Stimulated activated CD4-positive, alpha-beta T cell treated with anti-CD3 and anti-CD28 coated beads, Interleukin-15, amount 100 ng/mL, for 24 hours (primary cell): ENCODE data around the gene KANK2.

ENCODE experiments used
- DNase-seq: peaks from one replicate; pipeline ENCODE4 v3.0.0-alpha.2; 2020

KANK2 gene

DNA sequence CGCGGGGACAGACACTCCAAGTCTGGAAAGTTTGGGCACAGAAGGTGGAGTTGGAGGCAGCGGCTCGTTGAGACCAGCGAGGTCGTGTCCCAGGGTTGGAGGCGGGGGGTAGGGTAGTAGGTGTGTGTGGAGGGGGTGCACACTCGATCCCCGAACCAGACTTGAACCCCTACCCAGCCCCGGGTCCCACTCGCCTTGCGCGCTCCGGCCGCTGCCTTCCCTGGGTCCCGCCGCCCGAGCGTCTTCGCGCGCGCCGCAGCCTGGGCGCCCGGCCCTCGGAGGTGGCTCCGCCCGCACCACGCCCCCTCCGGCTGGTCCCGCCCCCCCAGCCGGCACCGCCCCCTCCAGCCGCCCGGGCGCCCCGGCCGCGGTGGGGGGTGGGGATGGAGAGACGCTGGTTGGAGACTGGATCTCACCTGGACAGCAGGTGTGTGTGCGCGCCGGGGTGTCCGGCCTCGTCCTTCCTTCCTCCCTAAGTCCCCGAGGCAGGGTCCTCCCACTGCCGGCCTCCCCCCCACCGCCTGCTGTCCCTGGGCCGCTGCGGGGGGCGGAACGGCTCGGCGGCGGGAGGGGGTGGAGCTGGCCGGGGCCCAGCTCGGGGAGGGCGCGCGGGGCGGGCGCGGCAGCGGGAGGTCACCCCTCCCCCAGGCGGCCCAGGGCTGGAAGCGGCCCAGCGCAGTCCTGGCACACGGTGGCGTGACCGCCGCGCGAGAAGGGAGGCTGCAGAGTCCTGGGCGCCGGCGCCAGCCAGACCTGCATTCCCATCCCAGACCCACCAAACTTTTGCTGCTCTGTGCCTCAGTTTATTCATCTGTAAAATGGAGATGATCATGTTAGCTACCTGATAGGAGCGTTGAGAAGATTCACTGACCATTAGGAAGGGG lies at the start of gene KANK2:
KANK2 (minus strand) TSS at position 255 of the 884 bp plus-strand sequence. CDS start 3,034 bp downstream, outside the sequence.
- peak; percentile 82 for DNase-seq

DNA sequence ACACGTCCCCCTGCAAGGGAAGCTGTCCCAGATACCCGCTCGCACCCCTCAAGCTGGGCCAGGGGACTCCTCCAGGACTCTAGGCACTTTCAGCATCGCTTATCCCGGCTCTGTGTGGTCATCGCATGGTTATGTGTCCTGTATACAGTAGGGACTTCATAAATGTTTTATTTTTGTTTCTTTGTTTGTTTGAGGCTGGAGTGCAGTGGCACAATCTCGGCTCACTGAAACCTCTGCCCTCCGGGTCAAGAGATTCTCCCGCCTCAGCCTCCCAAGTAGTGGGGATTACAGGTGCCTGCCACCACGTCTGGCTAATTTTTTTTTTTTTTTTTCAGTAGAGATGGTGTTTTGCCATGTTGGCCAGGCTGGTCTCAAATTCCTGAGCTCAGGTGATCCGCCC lies 49.6 kb upstream of the KANK2 start:
- no peak for DNase-seq

DNA sequence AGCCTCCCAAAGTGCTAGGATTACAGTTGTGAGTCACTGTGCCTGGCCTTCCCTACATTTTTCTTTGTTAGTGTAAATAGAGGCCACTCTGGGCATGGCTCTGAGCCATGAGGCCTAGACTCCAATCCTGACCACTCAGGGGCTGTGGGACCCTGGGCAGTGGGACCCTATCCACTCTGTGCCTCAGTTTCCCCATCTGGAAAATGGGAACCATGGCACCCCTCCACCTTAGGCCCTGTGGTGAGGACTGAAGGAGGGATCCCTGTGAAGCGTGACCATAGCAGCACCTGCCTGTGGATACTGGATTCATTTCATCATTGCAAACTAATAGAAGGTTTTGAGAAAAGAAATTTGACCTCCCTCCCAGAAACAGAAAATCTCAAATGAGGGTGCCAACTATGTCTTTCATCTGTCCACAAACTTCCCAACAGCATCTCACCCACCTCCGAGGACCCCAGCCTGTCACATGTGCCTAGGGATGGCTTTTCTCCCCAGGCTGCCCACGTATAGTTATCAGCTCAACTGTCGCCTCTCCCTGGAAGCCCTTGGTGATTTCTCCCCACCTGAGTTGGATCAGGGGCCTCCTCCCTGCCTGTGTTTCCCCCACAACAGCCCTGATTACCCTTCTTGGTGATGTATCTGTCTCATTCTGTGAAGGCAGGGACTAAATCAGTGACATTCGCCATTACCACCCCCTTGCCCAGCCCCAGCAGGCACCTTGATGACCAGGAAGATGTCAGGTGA lies 47.7 kb upstream of the KANK2 start:
- no peak for DNase-seq

DNA sequence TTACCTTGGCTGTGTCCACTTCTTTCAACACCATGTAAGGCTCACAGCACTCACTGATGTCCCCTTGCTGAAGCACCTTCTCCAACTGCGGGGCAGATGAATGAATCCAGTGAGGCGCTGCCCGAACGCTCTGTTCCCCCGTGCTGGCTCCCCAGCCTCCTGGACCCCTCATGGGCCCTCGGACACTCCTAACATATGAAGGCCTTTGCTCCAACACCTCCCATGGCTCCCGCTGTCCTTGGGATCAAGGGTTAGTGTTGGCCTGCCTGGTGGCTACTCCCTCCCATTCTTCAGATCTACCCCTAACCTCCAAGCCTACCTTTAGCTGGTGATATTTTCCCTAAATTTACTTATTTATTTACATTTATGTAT lies 46.4 kb upstream of the KANK2 start:
- no peak for DNase-seq

DNA sequence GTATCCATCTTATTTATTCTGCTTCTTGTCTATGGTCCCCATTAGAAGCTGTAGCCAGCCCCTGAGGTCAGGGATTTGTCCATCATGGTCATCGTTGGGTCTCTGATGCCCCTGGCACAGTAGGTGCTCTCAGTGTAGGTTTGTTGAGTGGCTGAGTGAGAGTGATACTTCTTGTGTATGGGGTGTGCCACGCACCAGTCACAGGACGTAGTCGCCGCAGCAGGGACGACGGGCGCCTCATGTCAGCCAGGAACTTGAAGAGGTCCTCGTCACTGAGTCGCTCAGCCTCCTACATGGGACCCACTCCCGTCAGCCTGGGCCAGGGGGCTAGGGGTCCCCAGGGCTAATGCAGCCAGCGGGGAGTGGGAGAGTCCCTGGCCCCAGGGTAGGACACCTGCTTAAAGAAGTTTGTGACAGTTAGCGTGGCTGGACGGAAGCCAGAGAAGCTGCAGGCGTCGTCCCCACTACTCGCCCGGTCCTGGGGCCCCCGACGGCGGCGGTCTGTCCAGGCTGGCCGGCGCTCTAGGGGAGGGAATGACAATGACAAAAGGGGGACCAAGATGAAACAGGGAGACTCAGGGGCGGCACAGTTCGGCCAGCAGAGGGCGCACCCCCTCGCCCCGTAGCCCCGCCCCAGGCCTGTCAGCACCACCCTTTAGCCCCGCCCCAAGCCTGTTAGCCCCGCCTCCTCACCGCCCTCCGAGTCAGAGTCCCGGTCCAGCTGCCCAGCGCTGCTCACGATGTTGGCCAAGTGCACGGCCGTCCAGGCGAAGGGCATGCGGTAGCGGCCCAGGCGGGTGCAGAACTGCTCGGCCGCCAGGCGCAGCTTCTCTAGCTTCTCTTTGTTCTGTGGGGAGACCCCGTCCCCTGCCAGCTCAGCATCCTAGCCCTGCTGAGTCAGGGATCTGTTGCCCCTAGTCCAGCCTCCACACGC lies 45.8 kb upstream of the KANK2 start:
- peak; percentile 94 for DNase-seq

DNA sequence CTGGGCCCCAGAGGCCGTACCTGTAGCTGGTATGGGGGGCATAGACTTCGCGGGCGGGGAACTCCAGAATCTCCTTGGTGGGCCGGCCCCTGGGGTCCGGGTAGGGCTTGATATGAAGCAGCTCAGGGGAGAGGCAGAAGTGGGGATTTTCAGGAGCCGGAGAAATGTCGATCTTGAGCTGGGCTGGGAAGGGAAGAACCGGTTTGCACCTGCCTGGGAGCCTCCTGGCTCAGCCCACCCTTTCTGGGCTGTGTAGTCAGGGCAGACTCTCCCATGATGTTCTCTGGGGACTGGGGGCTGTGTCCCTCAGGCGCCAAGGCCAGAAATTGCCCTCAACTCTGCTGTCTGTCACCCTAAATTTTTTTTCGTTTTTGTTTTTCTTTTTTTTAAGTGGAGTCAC lies 44.7 kb upstream of the KANK2 start:
- DNase-seq, result no peak

DNA sequence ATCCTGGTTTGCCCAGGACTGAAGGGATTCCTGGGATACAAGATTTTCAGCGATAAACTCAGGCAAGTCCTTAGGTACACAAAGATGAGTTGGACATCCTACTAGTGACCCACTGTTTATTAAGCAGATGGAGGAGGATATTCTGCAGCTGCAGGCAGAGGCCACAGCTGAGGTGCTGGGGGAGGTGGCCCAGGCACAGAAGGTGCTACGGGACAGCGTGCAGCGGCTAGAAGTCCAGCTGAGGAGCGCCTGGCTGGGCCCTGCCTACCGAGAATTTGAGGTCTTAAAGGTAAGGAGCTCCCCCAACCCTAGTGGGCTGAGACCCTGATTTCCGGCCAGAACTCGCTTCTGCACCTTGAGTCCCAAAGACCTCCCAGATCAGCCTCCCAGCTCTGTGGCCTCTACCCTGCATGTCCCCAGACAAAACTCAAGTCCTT lies 42.7 kb upstream of the KANK2 start:
- no peak for DNase-seq

DNA sequence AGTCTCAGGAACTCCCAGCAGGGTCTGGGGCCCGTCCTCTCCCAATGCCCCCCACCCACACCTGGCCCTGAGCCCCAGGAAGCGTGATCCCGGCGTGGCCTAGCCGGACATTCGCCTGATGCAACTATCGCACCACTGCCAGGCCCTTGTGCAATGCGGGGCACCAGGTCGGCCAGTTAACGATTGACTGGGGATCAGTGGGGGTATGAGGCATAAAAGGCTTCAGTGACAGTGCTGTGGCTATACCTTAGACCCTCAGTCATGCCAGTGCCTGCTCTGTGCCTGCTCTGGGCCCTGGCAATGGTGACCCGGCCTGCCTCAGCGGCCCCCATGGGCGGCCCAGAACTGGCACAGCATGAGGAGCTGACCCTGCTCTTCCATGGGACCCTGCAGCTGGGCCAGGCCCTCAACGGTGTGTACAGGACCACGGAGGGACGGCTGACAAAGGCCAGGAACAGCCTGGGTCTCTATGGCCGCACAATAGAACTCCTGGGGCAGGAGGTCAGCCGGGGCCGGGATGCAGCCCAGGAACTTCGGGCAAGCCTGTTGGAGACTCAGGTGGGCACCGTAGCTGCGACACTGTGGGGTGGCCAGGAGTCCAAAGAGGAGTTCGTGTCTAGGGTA lies 42.1 kb upstream of the KANK2 start, which contains the start of gene ANGPTL8:
ANGPTL8 (plus strand) TSS at position 243 of the 624 bp plus-strand sequence; CDS start at position 262, 19 bp downstream.
- DNase-seq, result no peak

DNA sequence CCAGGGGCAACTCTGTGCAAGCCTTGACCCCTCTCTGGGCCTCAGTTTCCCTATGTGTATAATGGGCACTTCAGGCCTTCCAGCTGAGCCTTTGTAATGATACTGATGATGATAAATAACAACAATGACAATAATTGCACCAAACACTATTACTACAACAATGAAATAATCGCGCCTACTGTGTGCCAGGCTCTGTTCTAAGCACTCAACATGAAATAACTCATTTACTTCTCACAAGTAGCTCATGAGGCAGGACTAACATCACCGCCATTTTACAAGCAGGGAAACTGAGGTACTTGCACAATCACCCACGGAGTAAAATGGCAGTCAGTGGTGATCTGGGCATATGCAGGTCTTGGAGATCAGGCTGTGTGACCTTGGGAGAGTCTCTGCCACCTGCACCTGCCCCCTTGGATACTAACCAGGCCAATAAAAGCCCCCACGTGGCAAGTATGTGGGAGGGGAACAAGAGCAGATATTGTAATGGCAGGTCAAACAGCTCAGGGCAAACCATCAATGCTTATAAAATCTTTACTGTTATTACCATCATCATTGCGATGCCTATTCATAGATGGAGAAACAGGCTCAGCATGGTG lies 41.5 kb upstream of the KANK2 start:
- no peak for DNase-seq

DNA sequence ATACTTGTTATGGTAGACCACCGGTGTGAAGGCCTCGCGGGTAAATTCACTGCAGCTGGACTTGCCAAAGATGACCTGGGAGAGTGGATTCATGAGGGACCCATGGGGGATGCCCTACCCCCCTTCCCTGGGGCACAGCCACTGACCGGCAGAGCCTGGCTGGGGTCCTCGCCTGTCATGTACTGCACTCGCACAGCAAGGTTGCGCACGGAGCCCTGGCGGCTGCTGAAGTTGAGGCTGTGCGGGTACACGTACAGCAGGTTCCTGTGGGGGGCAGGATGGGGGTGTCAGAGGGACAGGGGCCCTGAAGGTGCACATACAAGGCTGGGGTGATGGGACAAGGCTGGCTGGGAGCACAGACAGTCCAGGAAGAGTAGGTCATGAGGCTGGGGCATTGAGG lies 40.7 kb upstream of the KANK2 start:
- no peak for DNase-seq

DNA sequence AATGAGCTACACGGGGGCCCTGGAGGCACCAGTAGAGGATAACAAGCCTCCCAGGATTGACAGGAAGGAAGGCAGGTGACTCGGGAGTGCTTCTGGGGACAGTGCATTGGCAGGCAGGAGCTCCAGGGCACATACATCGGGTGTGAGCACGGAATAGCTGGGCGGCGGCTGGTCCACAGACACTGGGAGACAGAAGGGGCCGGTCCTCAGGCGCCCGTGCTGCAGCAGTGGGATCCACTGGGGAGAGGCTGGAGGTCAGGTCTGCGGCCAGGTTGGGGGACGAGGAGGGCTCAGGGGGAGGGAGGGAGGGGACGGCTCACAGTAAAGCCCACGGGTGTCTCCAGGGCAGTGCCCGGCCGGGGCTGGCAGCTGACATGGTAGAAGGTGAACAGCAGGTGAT lies 40.0 kb upstream of the KANK2 start:
- DNase-seq, result no peak

DNA sequence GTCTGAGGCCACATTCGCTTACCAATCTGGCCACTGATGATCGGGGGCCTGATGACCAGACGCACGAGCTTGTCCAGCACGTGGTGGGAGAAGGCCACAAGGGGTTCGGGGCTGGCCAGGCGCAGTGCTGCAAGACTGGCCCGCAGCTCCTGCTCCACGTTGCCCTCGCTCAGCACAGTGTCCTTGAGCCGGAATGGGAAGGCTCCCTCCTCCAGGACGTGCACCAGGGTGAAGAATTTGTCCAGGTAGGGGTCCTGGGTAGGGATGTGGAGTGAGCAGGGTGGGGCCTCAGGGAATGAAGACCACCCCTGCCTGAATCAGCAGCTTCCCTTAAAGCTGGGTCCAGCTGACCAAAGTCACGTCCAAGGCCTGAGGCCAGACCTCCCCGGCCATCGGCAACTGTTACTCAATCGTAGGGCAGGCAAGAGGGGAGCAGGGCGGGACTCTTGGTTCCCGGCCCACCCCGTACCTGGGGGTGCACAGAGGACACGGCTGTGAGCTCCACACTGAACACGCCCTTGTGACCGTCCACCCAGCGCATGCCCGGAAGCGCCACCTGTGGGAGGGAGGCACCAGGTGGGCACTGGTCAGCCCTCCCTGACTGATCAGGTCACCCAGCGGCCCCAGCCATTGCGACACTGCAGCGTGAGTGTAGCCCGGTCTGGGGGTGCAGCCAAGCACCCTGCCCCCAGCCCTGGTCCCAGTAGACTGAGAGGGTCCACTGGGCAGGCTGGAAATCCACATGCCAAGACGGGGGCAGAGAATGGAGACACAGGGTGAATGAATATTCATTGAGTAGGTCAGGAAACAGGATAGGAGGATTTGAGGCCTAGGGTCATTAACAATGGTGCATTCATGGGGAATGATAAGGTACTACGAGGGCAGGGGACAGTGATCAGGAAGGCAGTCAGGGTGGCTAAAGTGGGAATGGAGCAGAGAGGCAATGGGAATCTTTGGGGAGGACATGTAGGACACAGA lies 39.3 kb upstream of the KANK2 start:
- DNase-seq, result no peak

DNA sequence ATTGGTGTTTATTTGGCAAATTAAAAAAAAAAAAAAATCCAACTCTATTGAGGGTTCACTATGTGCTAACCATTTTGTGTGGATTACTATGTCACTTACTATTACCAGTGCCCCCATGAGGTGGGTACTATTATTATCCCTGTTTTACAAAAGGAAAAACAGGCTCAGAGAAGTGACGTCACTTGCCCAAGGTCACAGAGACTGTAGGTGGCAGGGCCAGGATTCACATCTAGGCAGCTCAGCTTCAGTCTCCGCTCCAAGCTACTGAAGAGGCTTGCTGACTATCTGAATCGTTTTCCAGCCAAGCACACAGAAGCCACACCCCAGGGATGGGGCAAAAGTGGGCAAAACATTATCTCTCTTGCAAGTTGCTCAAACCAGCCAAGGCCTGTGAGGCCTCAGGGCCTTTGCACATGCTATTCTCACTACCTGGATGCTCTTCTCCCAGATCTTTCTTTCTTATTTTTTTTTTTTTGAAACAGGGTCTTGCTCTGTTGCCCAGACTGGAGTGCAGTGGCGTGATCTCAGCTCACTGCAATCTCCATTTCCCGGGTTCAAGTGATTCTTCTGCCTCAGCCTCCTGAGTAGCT lies 37.2 kb upstream of the KANK2 start:
- no peak for DNase-seq

DNA sequence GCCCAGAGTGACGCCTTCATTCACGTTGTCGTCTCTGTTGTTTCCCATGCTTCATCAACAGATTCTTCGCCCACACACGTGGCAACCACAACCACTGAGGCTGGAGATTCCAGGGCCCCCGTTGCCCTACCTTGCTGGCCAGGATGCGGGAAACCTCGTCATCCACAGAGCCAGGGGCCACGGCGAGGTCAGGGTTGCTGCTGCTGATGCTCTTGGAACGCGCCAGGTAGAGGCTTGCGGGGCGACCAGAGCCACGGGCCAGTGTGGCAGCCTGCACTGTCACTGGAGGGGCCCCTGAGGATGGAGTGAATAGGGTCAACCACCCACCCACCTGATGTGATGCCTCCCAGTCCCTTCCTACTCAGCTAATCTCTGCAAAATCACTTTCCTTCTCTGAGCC lies 35.7 kb upstream of the KANK2 start:
- no peak for DNase-seq

DNA sequence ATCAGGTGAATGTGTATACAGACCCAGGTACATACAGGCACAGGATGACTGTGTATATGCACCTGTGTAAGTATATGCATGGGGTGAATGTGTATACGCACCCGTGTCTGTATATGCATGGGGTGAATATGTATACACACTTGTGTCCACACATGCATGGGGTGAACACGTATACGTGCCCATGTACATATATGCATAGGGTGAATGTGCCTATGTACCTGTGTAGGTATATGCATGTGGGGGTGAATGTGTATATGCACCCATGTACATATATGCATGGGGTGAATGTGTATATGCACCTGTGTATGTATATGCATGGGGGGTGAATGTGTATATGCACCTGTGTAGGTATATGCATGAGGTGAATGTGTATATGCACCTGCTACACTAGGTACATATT lies 35.2 kb upstream of the KANK2 start:
- no peak for DNase-seq

DNA sequence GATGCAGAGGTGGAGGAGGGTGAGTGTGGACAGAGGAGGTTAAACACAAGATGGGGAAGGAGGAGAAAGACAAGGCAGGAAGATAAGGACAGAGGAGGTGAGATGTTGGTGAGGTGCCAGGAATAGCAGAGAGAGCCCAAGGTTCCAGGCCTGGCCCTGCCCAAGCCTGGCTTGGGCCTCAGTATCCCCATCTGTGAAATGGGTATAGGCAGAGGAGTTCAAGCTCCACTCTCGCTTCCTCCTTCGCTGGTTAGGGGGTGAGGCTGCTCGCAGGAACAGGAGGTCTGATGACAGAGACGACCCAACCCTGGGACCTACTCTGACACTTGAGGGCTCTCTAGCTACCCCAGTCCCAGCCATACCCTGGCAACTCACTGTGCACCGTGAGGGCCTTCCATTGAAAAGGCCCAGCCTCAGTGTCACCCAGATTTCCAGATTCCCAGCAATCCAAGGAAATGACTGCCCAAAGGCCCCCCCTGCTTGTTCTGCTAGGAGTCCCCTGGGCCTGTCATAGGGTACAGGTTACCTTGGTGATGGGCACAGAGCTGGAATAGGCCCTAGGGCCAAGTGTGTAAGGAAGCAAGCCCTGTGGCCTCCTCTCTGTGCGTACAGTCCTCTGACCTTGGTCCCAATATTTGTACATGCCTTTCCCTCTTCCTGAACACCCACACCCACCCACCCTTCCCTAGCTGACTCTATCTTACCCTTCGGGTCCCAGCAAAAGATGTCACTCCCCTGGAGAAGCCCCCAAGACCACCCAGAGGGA lies 33.5 kb upstream of the KANK2 start:
- DNase-seq, result no peak

DNA sequence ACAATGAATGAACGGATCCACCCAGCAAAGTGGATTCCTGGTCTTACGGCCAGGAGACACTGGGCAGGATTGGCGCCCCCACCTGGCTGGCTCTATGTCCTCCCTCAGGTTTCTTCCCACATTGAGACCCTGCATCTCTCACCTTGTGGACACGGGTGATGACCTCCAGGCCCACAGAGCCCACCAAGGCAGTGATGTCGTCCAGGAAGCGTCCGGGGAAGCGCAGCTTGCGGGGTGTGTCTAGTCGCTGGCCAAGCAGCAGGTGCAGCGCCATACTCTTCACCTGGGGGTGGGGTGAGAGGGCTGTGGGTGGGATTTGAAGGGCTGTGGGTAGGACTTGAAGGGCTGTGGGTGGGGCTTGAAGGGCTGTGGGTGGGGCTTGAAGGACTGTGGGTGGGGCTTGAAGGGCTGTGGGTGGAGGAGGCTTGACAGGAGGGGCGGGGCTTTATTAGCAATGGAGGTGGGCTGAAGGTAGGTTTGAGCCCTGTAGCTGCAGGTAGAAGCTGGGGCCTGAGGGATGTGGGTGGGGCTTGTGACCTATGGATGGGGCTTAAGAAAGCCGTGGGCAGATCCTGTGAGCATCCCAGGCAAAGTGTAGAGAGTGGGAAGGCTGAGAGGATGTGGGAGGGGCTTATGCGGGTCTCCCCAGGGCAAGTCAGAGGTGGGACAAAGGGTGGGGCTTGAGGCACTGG lies 30.0 kb upstream of the KANK2 start:
- peak; percentile 25 for DNase-seq

DNA sequence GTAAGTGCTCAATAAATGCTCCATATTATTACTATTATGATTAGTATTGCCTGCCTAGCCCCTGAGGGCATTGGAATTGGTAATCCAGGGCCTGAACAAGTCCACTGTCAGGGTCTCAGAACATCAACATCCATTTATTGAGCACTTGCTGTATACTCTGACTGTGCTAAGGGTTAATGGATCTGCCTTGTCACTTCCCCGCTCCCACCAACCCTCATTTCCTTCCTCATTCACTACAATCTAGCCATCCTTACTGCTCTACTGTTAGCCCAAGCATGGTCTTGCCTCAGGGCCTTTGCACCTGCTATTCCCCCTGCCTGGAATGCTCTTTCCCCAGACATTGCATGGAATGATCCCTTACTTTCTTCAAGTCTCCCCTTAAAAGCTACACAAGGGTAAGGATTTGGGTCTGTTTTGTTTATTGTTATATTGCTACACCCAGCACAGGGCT lies 29.4 kb upstream of the KANK2 start:
- DNase-seq, result no peak

DNA sequence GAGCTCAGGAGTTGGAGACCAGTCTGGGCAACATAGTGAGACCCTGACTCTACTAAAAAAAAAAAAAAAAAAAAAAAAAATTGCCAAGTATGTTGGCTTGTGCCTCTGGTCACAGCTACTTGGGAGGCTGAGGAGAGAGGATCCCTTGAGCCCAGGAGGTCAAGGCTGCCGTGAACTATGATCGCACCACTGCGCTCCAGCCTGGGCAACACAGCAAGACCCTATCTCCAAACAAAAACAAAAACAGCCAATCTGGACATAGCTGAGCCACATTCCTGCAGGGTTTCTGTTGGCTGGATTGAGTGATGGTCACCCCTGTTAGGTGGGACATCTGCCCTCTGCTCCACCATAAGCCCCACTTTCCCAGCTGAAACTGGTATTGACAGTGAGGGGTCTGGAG lies 28.5 kb upstream of the KANK2 start:
- no peak for DNase-seq
